ENCODE measurements around the gene OXLD1.
A peak's percentile ranks its signal among the peaks of the same experiment; 100 is the strongest.

OXLD1 gene

GRCh38 chr17:81666342-81667191, at the start of gene OXLD1, which contains the start of gene CCDC137:
Gene OXLD1 (minus strand): TSS chr17:81666605. CDS start chr17:81666577, 28 bp downstream.
Gene CCDC137 (plus strand): TSS chr17:81666737. CDS start chr17:81666767, 30 bp downstream.
- DNase-seq (ENCODE audit: low read depth in 2 of 2): peak; percentile 87 to 90

DNA sequence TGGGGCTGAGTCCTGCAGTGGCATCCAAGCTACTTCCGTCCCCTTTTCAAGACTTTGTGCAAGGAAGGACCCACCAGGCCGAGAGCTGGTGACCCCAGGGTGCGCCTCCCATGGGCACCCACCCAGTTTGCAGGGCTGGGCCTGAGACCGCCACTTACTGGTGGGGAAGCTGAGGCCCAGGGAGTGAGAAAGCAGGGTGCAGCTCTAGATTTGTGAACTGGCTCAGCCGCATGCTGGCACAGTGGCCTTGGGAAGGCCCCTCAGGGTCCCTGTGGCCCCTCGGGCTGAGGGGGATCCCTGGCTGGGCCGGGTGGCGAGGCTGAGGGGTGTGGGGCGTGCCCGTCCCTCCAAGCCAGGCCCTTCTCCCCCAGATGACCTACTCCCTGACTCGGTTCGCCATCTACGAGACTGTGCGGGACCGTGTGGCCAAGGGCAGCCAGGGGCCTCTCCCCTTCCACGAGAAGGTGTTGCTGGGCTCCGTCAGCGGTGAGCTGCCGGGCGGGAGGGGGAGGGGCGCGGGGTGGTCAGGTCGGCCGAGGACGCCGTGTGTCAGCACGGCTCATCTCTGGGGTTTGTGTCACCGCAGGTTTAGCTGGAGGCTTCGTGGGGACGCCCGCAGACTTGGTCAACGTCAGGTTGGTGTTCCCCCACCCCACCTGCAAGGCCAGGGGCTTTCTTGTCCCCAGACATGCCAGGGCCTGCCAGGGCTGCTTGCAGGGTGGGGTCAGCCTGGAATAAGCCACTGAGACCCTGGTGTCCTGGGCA, 48.9 kb upstream of the OXLD1 start:
- no peak for DNase-seq (ENCODE audit: low read depth in 2 of 2)

DNA sequence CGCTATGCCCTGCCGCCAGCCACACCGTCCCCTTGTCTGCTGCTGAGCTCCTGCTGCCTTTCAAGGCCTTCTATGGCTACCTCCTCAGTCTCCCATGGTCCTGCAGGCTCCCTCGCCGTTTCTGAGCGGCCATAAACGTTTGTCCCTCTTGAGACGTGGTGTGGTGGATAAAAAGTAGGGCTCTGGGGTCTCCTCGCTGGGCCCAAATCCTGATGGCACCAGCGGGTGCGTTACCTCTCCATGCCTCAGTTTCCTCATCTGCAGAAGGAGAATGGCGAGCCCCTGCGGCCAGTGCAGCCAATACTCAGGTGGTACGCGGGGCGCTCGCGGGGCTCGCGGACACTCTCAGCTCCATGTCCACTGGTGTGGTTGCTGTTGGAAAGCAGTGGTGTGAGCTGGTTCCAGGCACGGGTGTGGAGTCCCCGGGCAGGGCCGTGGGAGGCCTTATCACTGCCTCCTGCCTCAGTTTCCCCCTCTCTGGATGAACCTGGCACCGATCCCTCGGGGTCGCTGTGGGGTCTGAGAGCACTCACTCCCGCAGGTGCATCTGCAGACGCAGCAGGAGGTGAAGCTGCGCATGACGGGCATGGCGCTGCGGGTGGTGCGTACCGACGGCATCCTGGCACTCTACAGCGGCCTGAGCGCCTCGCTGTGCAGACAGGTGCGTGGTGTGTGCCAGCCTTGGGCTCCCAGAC, 48.2 kb upstream of the OXLD1 start:
- DNase-seq (ENCODE audit: low read depth in 2 of 2): no peak

DNA sequence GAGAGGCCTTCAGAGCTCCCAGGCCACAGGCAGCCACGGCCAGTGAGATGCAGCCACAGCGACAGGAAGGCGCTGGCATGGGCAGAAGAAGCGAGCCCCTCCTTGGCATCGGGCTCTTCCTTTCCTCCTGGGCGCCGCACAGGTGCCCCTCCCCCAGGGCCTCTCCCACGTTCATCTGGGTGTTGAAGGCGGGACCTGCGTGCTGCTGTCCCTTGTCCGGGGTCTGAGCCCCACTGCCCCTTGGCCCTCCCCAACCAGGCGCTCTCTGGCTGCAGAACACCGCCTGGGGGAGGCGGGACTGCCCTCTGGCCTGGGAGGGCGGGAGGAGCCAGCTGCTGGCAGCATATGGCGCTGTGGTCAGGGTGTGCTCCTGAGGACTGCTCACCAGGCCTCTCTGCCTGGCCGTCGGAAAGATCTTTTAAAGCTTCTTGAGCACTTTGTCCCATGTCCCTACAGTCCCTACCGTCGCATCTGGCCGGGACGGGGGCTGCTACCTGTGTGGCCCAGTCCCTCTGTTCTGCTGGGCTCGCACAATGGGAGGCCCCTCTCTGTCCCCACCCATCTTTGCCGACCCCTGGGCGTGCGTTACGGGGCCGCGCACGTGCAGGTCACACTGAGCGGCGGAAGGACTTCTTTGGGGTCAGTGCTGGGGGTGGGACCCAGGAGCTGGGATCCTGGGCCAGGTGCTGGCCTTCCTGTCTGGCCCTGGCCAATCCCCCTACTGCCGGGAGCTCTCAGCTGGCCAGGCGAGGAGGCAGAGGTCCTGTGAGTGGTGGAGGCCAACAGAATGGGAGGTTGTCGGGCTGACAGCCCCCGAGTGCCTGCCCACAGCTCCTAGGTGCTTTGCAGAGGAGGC, 47.4 kb upstream of the OXLD1 start:
- no peak for DNase-seq (ENCODE audit: low read depth in 2 of 2)

DNA sequence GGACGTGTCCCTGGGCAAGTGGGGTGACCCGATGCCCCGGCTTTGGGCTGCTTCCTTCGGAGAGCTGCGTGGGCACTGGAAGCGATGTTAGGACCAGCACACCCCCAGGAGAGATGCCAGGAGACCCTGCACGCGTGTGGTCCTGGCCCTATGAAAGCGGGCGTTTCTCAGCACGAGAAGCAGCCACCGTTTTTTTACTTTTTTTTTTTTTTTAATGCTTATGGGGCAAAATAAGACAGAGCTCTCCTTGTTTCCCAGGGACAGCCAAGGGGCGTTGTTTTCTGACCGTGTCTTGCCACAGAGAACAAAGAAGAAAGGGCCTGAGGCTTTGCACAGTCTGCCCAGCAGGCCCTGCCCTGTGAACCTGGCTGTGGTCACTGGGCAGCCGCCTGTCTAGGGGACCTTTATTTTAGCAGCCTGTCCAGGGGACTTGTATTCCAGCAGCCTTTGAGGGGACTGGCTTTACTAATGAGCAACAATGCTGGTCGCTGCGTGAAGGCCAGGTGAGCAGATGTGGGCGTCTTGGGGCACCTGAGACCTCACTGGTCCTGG, 46.7 kb upstream of the OXLD1 start:
- DNase-seq (ENCODE audit: low read depth in 2 of 2): no peak

DNA sequence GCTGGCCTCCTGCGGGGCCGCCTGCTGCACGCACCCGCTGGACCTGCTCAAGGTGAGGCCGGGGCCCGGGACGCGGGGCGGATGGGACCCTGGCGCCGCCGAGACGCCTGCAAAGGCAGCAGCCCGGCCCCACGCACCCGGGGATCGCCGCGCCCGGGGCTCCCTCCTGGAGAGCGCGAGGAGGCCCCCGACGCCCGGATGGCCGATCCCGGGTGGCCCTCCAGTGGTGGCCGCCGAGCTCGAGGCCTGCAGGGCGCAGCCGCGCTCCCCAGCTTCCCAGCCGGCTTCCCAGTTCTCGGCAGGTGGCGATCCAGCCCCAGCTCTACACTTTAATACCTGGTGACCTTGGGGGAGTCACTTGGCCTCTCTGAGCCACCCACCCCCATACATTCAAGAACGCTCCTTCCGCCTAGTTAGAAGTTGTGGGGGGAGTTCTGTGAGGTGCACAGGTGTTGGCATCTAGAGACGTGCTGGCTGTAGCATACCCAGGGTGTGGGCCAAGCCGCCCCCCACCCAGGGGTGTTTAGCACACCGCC, 46.1 kb upstream of the OXLD1 start:
- DNase-seq (ENCODE audit: low read depth in 2 of 2): no peak

DNA sequence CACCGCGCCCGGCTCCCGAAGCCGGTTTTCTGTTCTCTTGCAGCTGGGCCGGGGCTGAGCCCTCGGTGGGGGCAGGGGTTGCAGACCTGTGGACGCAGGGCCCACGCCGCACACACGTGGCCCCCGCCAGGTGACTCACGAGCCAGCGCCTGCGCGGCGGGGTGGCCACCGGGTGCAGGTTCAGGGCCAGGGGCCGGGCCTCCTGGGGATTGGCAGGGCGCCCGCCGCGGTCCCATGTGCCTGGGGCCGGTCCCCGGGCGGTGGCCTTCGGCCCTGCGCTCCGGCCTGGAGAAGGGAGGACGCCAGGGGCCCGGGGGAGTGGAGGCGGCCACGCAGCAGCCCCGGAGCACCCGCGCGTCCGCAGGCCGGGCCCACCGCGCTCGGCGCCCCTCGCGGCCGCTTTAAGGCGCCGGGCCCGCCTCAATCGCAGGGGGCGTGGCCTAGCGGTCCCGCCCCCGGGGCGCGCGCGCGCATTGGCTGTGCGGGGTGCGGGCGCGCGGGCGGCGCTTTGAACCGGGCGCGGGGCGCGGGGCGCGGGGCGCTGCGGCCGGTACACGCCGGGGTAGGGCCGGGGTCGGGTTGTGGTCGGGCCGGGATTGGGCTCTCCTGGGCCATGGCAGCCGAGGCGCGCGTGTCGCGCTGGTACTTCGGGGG, 45.5 kb upstream of the OXLD1 start, which contains the start of gene SLC25A10:
Gene SLC25A10, plus strand, starts transcription at position 471 of the 654 bp plus-strand sequence. Its CDS starts 143 bp downstream, at position 614.
- peak in 1 of 2 experiments; percentile 33 for DNase-seq (ENCODE audit: low read depth in 2 of 2)

- no peak for DNase-seq (ENCODE audit: low read depth in 2 of 2)
Measured at GRCh38 chr17:81710514-81711308, 44.3 kb upstream of the OXLD1 start.

DNA sequence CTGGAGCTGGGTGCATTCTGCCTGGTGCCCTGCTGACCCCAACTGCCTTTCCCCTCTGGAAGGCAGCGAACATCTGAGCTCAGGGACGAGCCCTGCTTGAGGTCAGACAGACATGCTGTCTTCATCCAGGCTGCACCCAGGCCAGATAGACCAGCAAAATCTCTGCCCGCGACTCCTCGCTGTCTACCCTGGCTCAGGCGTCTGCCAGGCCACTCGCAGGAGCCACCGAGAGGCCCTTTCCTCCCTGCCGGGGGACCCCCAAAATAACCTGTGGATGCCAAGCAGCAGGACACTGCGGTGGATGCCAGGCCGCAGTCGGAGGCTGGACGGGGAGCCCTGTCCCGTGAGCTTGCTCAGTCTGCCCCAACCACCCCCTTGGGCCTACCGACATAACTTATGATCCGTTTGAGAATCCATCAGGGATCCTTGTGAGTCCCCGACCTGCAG, 42.4 kb upstream of the OXLD1 start:
- DNase-seq (ENCODE audit: low read depth in 2 of 2): no peak

DNA sequence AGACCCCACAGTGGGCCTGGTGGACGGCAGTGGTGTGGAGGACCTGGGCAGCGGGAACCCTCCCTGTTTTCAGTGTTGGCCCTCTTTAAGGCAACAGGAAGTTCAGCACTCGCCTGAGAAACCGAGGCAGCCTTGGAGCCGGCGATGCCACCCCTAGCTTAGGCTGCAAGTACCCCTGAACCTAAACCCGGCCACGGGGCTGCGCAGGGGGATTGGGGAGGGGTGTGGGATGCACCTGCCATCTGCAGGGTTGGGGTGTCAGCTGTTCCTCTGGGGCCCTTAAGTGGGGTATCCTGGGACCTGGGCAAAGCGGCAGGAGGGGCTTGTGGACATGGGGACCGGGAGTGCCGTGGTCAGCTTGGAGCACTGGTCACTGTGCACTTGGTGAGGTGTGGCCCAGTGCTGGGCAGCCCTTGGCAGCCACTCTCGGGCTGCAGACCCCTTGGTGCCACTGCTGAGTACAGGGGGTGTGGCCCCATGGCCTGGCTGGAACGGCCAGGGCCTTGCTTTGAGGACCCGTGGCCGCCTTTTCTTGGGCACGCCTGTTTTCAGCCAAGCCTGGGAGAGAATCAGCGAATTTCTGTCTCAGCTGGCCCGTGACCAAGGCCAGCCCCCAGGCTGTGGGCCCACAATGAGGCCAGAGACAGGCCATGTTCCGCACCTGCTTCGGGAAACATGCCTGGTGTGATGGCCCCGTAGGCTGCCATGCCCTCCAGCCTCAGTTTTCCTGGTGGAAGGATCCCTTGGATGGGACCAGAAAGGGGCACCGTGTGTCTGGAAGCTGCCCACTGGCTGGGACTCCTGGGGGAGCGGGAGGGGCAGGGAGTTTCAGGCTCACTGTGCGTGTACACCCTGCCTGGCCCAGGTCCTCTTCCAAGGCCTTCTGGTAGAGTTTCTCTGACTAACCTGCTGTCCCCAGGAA, 41.6 kb upstream of the OXLD1 start:
- no peak for DNase-seq (ENCODE audit: low read depth in 2 of 2)

GRCh38 chr17:81706757-81707624, 40.6 kb upstream of the OXLD1 start:
- no peak for DNase-seq (ENCODE audit: low read depth in 2 of 2)

- no peak for DNase-seq (ENCODE audit: low read depth in 2 of 2)
Measured at GRCh38 chr17:81706232-81706611, 39.8 kb upstream of the OXLD1 start.

- no peak for DNase-seq (ENCODE audit: low read depth in 2 of 2)
Measured at GRCh38 chr17:81705518-81706231, 39.3 kb upstream of the OXLD1 start.

GRCh38 chr17:81703747-81704654, 37.6 kb upstream of the OXLD1 start:
- no peak for DNase-seq (ENCODE audit: low read depth in 2 of 2)
